ENCODE data around the gene MPST.

MPST gene

GRCh38 chr22:37001826-37002225 is 17.7 kb upstream of the MPST start:
- in situ Hi-C loops (cut with HindIII; ENCODE audit: low sequenced_read_pairs): no loop called here
- no peak overlapping the region for H3K4me3 ChIP-seq (ENCODE audit: low read depth, low read length)
- DNase-seq (ENCODE audit: low read depth, low spot score): no peak
- TF ChIP-seq, protein P1, sequence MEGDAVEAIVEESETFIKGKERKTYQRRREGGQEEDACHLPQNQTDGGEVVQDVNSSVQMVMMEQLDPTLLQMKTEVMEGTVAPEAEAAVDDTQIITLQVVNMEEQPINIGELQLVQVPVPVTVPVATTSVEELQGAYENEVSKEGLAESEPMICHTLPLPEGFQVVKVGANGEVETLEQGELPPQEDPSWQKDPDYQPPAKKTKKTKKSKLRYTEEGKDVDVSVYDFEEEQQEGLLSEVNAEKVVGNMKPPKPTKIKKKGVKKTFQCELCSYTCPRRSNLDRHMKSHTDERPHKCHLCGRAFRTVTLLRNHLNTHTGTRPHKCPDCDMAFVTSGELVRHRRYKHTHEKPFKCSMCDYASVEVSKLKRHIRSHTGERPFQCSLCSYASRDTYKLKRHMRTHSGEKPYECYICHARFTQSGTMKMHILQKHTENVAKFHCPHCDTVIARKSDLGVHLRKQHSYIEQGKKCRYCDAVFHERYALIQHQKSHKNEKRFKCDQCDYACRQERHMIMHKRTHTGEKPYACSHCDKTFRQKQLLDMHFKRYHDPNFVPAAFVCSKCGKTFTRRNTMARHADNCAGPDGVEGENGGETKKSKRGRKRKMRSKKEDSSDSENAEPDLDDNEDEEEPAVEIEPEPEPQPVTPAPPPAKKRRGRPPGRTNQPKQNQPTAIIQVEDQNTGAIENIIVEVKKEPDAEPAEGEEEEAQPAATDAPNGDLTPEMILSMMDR (IDR thresholded peaks at IDR 0.05; ENCODE audit: low read depth, low read length): no peak

GRCh38 chr22:37002633-37003032 is 16.9 kb upstream of the MPST start:
- DNase-seq (ENCODE audit: low read depth, low spot score): no peak
- TF ChIP-seq, protein P1 (IDR thresholded peaks at IDR 0.05; ENCODE audit: low read depth, low read length): no peak
- no peak overlapping the region for H3K4me3 ChIP-seq (ENCODE audit: low read depth, low read length)
- in situ Hi-C loops (cut with HindIII; ENCODE audit: low sequenced_read_pairs): no loop called here

DNA sequence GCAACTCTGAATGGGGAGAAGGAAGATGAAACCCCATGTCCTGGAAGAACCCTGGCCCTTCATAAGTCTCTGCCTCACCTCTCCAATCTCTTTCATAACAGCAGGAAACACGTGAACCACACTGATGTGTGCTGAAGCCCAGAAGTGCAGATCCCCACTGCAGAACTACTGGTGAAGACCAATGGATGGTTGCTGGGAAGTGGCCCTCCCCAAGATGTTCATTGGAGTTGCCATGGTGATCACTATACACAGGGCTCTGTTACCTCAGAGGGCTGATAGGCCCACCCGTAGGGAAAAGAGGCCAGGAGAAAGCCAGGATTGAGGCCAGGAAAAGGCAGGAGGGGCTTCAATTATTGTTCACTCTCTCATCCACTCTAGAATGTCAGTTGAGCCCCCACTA is 11.9 kb upstream of the MPST start:
- TF ChIP-seq, protein P1 (IDR thresholded peaks at IDR 0.05; ENCODE audit: low read depth, low read length): no peak
- DNase-seq (ENCODE audit: low read depth, low spot score): no peak
- in situ Hi-C loops (cut with HindIII; ENCODE audit: low sequenced_read_pairs): no loop called here
- H3K4me3 ChIP-seq (ENCODE audit: low read depth, low read length): no peak overlapping the region

- TF ChIP-seq, protein P1 (IDR thresholded peaks at IDR 0.05; ENCODE audit: low read depth, low read length): no peak
- no peak for DNase-seq (ENCODE audit: low read depth, low spot score)
- in situ Hi-C loops (cut with HindIII; ENCODE audit: low sequenced_read_pairs): no loop called here
- H3K4me3 ChIP-seq (ENCODE audit: low read depth, low read length): no peak overlapping the region
Observed at GRCh38 chr22:37008365-37008764, 11.2 kb upstream of the MPST start.

GRCh38 chr22:37009490-37009889 is 10.1 kb upstream of the MPST start:
- TF ChIP-seq, protein P1 (IDR thresholded peaks at IDR 0.05; ENCODE audit: low read depth, low read length): no peak
- H3K4me3 ChIP-seq (ENCODE audit: low read depth, low read length): no peak overlapping the region
- DNase-seq (ENCODE audit: low read depth, low spot score): no peak
- in situ Hi-C loops (cut with HindIII; ENCODE audit: low sequenced_read_pairs): no loop called here

DNA sequence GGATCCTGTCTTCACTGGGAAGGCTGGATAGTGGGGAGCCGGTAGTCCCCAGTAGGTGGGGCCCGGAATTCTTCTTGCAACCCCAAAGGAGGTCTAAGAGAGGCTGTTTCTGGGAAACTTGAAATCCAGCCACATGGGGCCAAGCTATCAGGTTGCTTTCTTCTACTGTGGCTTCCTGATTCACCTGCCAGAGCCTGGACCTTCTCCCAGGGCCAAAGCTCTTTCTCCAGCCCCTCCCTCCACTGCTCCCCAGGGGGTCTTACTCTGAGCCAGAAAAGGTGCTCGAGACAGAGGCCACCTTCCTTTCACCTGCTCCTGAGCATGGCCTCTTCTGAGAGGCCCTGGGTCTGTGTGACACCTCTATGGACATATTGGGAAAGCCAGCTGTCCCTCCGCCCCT is 9.4 kb upstream of the MPST start:
- TF ChIP-seq, protein P1 (IDR thresholded peaks at IDR 0.05; ENCODE audit: low read depth, low read length): no peak
- in situ Hi-C loops (cut with HindIII; ENCODE audit: low sequenced_read_pairs): no loop called here
- DNase-seq (ENCODE audit: low read depth, low spot score): no peak
- H3K4me3 ChIP-seq (ENCODE audit: low read depth, low read length): no peak overlapping the region

GRCh38 chr22:37010976-37011375 is 8.6 kb upstream of the MPST start:
- in situ Hi-C loops (cut with HindIII; ENCODE audit: low sequenced_read_pairs): no loop called here
- TF ChIP-seq, protein P1 (IDR thresholded peaks at IDR 0.05; ENCODE audit: low read depth, low read length): no peak
- no peak overlapping the region for H3K4me3 ChIP-seq (ENCODE audit: low read depth, low read length)
- DNase-seq (ENCODE audit: low read depth, low spot score): no peak

Data from astrocyte of the spinal cord (primary cell).